K562 (cell line): Measurements from ENCODE around the gene PPP1R14B. TPM values are rescaled to one million over a fixed set of nuclear protein-coding genes. Genes with fewer than 3 reads are reported as not detected.

Experiments
- ATF1 ChIP-seq, 2 experiments: fragments of 450-650 bp in 1 of 2; IDR thresholded peaks; 2 replicates each; pipeline ENCODE4 v1.6.1; 2016; ENCODE audit warnings: missing compliant biosample characterization in 1 of 2, missing genetic modification characterization in 1 of 2
- DNMT1 ChIP-seq: fragments of 450-650 bp; IDR thresholded peaks from 2 replicates; pipeline ENCODE4 v1.6.1; 2016; ENCODE audit warnings: antibody characterized with exemption, mild to moderate bottlenecking
- ERF ChIP-seq: fragments of 450-650 bp; formaldehyde crosslinking; IDR thresholded peaks from 2 replicates; pipeline ENCODE4 v1.4.0; 2020; ENCODE audit warnings: mild to moderate bottlenecking, mixed read lengths
- HEY1 ChIP-seq: fragments of 250-450 bp; sonication (Bioruptor Pico); IDR thresholded peaks from 2 replicates; pipeline ENCODE4 v1.5.0; 2020; ENCODE audit warnings: mild to moderate bottlenecking, moderate library complexity, borderline replicate concordance
- KDM4B ChIP-seq, 2 experiments: fragments of 450-650 bp in 1 of 2; sonication (generic) in 1 of 2; IDR thresholded peaks; 2 replicates each; pipeline ENCODE4 v1.6.1; 2016 to 2017; ENCODE audit warnings: borderline replicate concordance in 2 of 2, antibody characterized with exemption in 1 of 2, low read depth in 1 of 2, mild to moderate bottlenecking in 1 of 2
- LEF1 ChIP-seq: fragments of 450-650 bp; IDR thresholded peaks from 2 replicates; pipeline ENCODE4 v1.6.1; 2016; ENCODE audit warnings: mild to moderate bottlenecking
- NFRKB ChIP-seq: fragments of 450-650 bp; IDR thresholded peaks from 2 replicates; pipeline ENCODE4 v1.6.1; 2016; ENCODE audit warnings: low read depth
- NRF1 ChIP-seq, 2 experiments: fragments of 450-650 bp; IDR thresholded peaks in 1 of 2; conservative IDR thresholded peaks in 1 of 2; 2 replicates each; pipeline ENCODE4 v1.6.1; 2014; ENCODE audit warnings: mild to moderate bottlenecking in 2 of 2
- PRMT5 ChIP-seq: sonication (generic); formaldehyde crosslinking; IDR thresholded peaks from 2 replicates; pipeline ENCODE4 v1.5.0; 2020; ENCODE audit warnings: missing genetic modification reagents
- PURB ChIP-seq: sonication (generic); formaldehyde crosslinking; IDR thresholded peaks from 2 replicates; pipeline ENCODE4 v1.9.0; 2021; ENCODE audit warnings: low read depth, mild to moderate bottlenecking, missing genetic modification reagents
- RBM15 ChIP-seq: fragments of 200-400 bp; formaldehyde crosslinking; IDR thresholded peaks from 2 replicates; pipeline ENCODE4 v1.6.1; 2018; ENCODE audit warnings: mild to moderate bottlenecking, low read length, moderate library complexity; ENCODE audit not compliant: insufficient read depth
- TEAD2 ChIP-seq: fragments of 450-650 bp; IDR thresholded peaks from 2 replicates; pipeline ENCODE4 v1.6.1; 2016; ENCODE audit warnings: missing genetic modification characterization, control low read depth, missing compliant biosample characterization
- XRCC4 ChIP-seq: IDR thresholded peaks from one replicate; pipeline ENCODE4 v1.6.1; 2011; ENCODE audit not compliant: insufficient read depth, insufficient read length; ENCODE audit errors: extremely low read depth
- YY1 ChIP-seq, 3 experiments: IDR thresholded peaks; 2 replicates each; pipeline ENCODE4 v1.6.1; 2011; ENCODE audit warnings: low read length in 2 of 3, mild to moderate bottlenecking in 2 of 3, moderate library complexity in 2 of 3, borderline replicate concordance in 1 of 3, control low read depth in 1 of 3, low read depth in 1 of 3; ENCODE audit not compliant: insufficient read depth in 3 of 3, insufficient replicate concordance in 2 of 3, control insufficient read depth in 1 of 3, insufficient read length in 1 of 3; ENCODE audit errors: extremely low read depth in 1 of 3
- ZBED1 ChIP-seq: IDR thresholded peaks from 2 replicates; pipeline ENCODE4 v1.6.1; 2014
- ZEB2 ChIP-seq: fragments of 450-650 bp; IDR thresholded peaks from 2 replicates; pipeline ENCODE4 v1.6.1; 2016
- ZNF175 ChIP-seq: fragments of 200-800 bp; sonication (Bioruptor generic); IDR thresholded peaks from 2 replicates; pipeline ENCODE4 v1.6.1; 2016; ENCODE audit warnings: low read depth, mild to moderate bottlenecking, missing genetic modification characterization, missing compliant biosample characterization
- ZNF184 ChIP-seq: sonication (generic); formaldehyde crosslinking; IDR thresholded peaks from 2 replicates; pipeline ENCODE4 v1.5.0; 2020; ENCODE audit warnings: missing genetic modification reagents
- ZNF41 ChIP-seq: fragments of 250-450 bp; sonication (Bioruptor Pico); conservative IDR thresholded peaks from 2 replicates; pipeline ENCODE4 v1.4.0; 2020; ENCODE audit warnings: mild to moderate bottlenecking
- ZNF445 ChIP-seq: fragments of 250-450 bp; sonication (Bioruptor Pico); IDR thresholded peaks from 2 replicates; pipeline ENCODE4 v1.4.0; 2020; ENCODE audit warnings: low read depth, mild to moderate bottlenecking, moderate library complexity
- polyA plus RNA-seq, 8 experiments: library from polyadenylated mRNA; depleted of rRNA in 4 of 8; stranded (reverse) in 5 of 8; unstranded in 3 of 8; fragments of >200 nt; fragmentation: Nextera tagmentation in 2 of 8; fragmentation: Illumina TruSeq in 1 of 8; extraction: Ambion mirVana in 2 of 8; extraction: Trizol in 1 of 8; gene quantifications; 2 replicates each; pipeline versions ENCODE4 v1.2.1 to v1.2.3, GENCODE V29; 2011 to 2014; ENCODE audit warnings: inconsistent platforms in 1 of 8, missing spikeins in 1 of 8
- total RNA-seq, 7 experiments: library from RNA; depleted of rRNA in 6 of 7; stranded (reverse); fragments of >200 nt in 6 of 7; fragmentation: Illumina TruSeq in 2 of 7; extraction: Trizol in 2 of 7; gene quantifications; 2 replicates each; pipeline versions ENCODE4 v1.2.1 to v1.2.3, GENCODE V29; 2011 to 2021; ENCODE audit warnings: low replicate concordance in 1 of 7
- TF ChIP-seq, protein P1 (sequence below): fragments of 450-650 bp; IDR thresholded peaks from 2 replicates; pipeline ENCODE4 v1.7.1; 2018; ENCODE audit warnings: mild to moderate bottlenecking, low read depth; ENCODE audit not compliant: partially characterized antibody
- TF ChIP-seq, protein P2 (sequence below): fragments of 250-450 bp; sonication (Bioruptor Pico); IDR thresholded peaks from 2 replicates; pipeline ENCODE4 v1.4.0; 2020; ENCODE audit warnings: mild to moderate bottlenecking, moderate library complexity
- TF ChIP-seq, protein P3 (sequence below): sonication (generic); formaldehyde crosslinking; IDR thresholded peaks from 2 replicates; pipeline ENCODE4 v1.8.0; 2022; ENCODE audit warnings: missing genetic modification reagents, mild to moderate bottlenecking, moderate library complexity, borderline replicate concordance

The PPP1R14B gene
- total and polyA plus RNA-seq, 9 of the 15 experiments (the other 6 are each of a cell fraction or from before 2014, with no cell fraction given): 7.7 to 566 (median 212) TPM

DNA sequence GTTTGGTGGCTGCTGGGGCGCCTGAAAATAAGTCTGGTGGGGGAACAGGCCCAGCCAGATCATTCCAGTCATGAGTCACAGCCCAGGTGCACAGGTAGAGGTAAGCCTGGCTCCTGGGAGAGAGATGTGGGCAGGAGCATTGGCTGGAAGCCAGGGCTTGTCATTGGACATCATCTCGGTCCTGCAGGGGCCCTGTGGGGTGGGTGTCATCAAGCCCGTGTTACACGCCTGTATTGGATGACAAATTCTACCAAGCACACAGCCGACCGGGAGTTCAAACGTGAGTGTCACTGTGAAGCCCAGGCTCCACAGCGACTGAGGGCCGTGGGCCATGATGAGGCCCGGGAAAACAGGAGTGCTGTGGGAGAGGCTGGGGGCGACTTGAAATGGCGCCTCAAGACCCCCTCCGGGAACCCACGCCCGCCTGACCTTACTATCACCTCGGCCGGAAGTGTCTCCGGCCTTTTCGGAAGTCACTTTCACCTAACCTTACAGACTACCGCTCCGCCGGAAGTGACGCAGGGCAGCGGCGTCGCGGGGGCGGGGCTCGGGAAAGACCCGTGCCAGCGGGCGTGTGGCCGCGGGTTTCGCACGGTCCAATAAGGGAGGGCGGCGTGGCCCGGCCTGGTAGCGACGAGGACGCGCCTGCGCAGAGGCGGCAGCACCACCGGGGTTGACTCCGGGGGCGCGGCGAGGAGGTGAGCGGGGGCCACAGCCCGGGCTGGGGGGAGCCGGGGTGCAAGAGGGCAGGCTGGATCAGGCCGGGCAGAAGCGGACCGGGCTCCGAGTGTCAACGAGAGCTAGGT lies 6.1 kb downstream of the PPP1R14B start, which contains the start of gene FKBP2 (continued):
- TF ChIP-seq, protein P1, sequence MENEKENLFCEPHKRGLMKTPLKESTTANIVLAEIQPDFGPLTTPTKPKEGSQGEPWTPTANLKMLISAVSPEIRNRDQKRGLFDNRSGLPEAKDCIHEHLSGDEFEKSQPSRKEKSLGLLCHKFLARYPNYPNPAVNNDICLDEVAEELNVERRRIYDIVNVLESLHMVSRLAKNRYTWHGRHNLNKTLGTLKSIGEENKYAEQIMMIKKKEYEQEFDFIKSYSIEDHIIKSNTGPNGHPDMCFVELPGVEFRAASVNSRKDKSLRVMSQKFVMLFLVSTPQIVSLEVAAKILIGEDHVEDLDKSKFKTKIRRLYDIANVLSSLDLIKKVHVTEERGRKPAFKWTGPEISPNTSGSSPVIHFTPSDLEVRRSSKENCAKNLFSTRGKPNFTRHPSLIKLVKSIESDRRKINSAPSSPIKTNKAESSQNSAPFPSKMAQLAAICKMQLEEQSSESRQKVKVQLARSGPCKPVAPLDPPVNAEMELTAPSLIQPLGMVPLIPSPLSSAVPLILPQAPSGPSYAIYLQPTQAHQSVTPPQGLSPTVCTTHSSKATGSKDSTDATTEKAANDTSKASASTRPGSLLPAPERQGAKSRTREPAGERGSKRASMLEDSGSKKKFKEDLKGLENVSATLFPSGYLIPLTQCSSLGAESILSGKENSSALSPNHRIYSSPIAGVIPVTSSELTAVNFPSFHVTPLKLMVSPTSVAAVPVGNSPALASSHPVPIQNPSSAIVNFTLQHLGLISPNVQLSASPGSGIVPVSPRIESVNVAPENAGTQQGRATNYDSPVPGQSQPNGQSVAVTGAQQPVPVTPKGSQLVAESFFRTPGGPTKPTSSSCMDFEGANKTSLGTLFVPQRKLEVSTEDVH: peak; percentile 85
- TF ChIP-seq ZBED1 (no peak), DNMT1 (no peak), LEF1 (0 out of 2 replicates have a peak, but pooled peaks have one; percentile 43), NFRKB (peak; percentile 91), NRF1 (conservative IDR thresholded peaks at IDR 0.05 in 1 of 2, IDR thresholded peaks at IDR 0.05 in 1 of 2) (peak; percentile 98), ZNF445 (no peak), ATF1 (CRISPR knock-in tag; IDR thresholded peaks at IDR 0.05) (peak; percentile 52; the same call in 1 of the 2 replicates), ATF1 (tag; IDR thresholded peaks at IDR 0.05) (peak; percentile 97), ZNF175 (peak; percentile 75; the same call in 1 of the 2 replicates), ERF (peak; percentile 90), ZEB2 (peak; percentile 91), TEAD2 (no peak), PRMT5 (CRISPR knock-in tag) (no peak), XRCC4 (no peak), PURB (CRISPR knock-in tag) (no peak), ZNF184 (CRISPR knock-in tag) (no peak), HEY1 (CRISPR knock-in tag) (no peak), RBM15 (no peak), YY1 (IDR thresholded peaks at IDR 0.05; ENCODE audit: borderline replicate concordance in 1 of 3, control insufficient read depth in 1 of 3, extremely low read depth in 1 of 3, insufficient read depth in 3 of 3, insufficient read length in 1 of 3, insufficient replicate concordance in 2 of 3, low read depth in 1 of 3, low read length in 2 of 3) (peak in 2 of 3 experiments; percentile 60 to 86), KDM4B (IDR thresholded peaks at IDR 0.05; ENCODE audit: borderline replicate concordance in 2 of 2, low read depth in 1 of 2) (peak in 1 of 2 experiments; percentile 77; a peak in 1 of 4 replicates), ZNF41 (CRISPR knock-in tag) (no peak)
- TF ChIP-seq, protein P2, sequence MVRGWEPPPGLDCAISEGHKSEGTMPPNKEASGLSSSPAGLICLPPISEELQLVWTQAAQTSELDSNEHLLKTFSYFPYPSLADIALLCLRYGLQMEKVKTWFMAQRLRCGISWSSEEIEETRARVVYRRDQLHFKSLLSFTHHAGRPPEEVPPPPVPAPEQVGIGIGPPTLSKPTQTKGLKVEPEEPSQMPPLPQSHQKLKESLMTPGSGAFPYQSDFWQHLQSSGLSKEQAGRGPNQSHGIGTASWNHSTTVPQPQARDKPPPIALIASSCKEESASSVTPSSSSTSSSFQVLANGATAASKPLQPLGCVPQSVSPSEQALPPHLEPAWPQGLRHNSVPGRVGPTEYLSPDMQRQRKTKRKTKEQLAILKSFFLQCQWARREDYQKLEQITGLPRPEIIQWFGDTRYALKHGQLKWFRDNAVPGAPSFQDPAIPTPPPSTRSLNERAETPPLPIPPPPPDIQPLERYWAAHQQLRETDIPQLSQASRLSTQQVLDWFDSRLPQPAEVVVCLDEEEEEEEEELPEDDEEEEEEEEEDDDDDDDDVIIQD (CRISPR knock-in tag): no peak
- TF ChIP-seq, protein P3, sequence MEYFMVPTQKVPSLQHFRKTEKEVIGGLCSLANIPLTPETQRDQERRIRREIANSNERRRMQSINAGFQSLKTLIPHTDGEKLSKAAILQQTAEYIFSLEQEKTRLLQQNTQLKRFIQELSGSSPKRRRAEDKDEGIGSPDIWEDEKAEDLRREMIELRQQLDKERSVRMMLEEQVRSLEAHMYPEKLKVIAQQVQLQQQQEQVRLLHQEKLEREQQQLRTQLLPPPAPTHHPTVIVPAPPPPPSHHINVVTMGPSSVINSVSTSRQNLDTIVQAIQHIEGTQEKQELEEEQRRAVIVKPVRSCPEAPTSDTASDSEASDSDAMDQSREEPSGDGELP (CRISPR knock-in tag): peak; percentile 42; the same call in 1 of the 2 replicates
